Adipose tissue (tissue), 3 donors: ENCODE data around the gene MYO1G. TPM values are rescaled to one million over a fixed set of nuclear protein-coding genes. Genes with fewer than 3 reads are reported as not detected.

ENCODE experiments used
- H3K27ac ChIP-seq: one replicate; pipeline ENCODE4 v1.5.1; 2013; ENCODE audit warnings: low read depth, low read length
- WGBS, 3 donors: extraction: QIAGEN DNeasy Blood & Tissue Kit; methylation state at CpG; one replicate each; pipeline ENCODE4 v1.1.7; 2013; 5-methylcytosine and 5-hydroxymethylcytosine counted together
- polyA plus RNA-seq, 3 donors: library from polyadenylated mRNA; stranded (reverse); fragments of 200-250 nt; gene quantifications; one replicate each; pipeline ENCODE4 v1.2.3, GENCODE V29; 2013
- donor health status: healthy with polysubstance abuse.
- donor health status: Bipolar disorder and iron deficiency.
- donor health status: healthy.

The MYO1G gene
- polyA plus RNA-seq, 3 donors: 1.1 to 6.5 (median 1.8) TPM

DNA sequence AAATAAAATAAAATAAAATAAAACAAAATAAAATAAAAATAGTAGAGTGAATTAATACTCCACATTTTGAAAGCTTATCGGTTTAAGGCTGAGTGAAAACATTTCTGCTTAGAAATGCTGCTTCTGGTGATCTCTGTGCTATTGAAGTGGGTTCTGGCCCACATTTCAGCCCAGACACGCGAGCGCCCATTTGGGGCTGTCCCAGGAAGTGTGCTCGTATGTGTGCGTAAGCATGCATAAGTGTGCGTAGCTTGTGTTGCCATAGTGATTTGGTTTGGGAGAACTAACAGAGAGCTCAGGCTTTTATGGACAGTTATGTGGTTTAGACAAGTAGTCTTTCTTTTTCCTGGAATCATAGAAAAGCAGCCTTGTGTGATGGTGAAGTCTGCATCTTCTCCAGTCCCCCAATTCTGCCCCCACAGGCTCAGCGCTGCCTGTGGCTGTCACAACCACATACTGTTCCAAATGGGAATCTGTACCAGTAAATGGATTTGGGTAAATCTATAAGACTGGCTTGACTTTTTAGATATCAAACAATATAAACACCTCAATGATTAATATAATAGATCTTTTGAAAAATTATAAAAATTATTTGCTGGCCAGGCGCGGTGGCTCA lies 63.7 kb downstream of the MYO1G start:
- no peak overlapping the region for H3K27ac ChIP-seq
- WGBS, 3 donors: 71 to 82% (median 73%) methylated on average over 10 of the region's 10 CpGs

DNA sequence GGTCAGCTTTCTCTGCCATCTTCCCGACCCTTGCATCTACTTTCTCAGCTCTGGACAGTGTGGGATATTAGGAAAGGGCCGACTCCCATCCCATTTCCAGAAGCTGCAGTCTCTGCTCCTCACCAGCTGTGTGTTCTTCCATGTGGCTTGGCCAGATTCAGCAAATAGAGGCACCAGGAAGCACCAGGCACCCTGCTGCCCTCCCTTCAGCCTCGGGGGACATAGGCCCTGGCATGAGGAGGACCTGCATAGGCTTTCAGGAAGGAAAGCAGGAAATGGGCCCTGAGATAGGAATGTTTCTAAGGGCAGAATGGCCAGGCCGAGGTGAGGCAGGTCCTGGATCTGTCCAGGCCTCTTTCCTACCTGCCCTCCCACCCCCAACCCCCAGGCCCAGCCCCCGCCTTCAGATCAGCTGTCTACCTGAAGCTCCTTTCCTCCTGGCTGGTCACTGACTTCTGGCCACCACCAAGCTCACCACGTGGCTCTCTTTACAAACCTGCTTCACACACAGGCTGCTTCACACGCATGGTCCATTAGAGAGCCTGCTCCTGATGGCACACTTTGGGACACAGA lies 66.0 kb downstream of the MYO1G start:
- H3K27ac ChIP-seq: no peak overlapping the region
- 30 to 58% (median 56%) methylated on average over 7 of the region's 7 CpGs for WGBS, 3 donors

Other genes starting within 250 kb of the MYO1G start
- gene ZMIZ2, start 230.2 kb downstream of the MYO1G start, polyA plus RNA-seq: 10 to 100 TPM; 28.2 to 42.5 (median 29.5) TPM
- gene PPIA, start 182.3 kb downstream of the MYO1G start, polyA plus RNA-seq: 1,000 to 10,000 TPM; 1,331 to 2,758 (median 2,310) TPM
- 100 to 1,000 TPM in 1 of 3 donors, 10 to 100 TPM in 2; 53.1 to 123 (median 78.6) TPM for gene H2AZ2, start 130.9 kb downstream of the MYO1G start, polyA plus RNA-seq
- 1 to 10 TPM; 3.7 to 9.0 (median 8.1) TPM for gene PURB, start 93.5 kb downstream of the MYO1G start, polyA plus RNA-seq
- 10 to 100 TPM; 21.7 to 58.0 (median 47.7) TPM for gene CCM2, start 21.2 kb upstream of the MYO1G start, polyA plus RNA-seq
- gene NACAD, start 110.0 kb upstream of the MYO1G start, polyA plus RNA-seq: 1 to 10 TPM in 2 of 3 donors, under 1 TPM in 1; 0.95 to 3.3 (median 2.0) TPM
- 10 to 100 TPM; 25.3 to 45.6 (median 27.1) TPM for gene TBRG4, start 132.7 kb upstream of the MYO1G start, polyA plus RNA-seq
- gene RAMP3, start 178.8 kb upstream of the MYO1G start, polyA plus RNA-seq: 100 to 1,000 TPM in 1 of 3 donors, 10 to 100 TPM in 2; 11.6 to 107 (median 58.5) TPM